Retinal pigment epithelial cell (primary cell): ENCODE data around the gene ABCA9.
"Not testable (repeated sequence)": the region's sequence is repeated elsewhere in the genome, so short reads cannot be mapped to it uniquely, and the experiment has no call there.

Experiments used
- DNase-seq: peaks from one replicate; pipeline ENCODE4 v3.0.0-alpha.2; 2010; ENCODE audit warnings: low read depth
- H3K4me3 ChIP-seq: 2 replicates; pipeline ENCODE4 v1.5.1; 2011; ENCODE audit warnings: mild to moderate bottlenecking, low read length, control low read depth, moderate library complexity
- CTCF ChIP-seq: conservative IDR thresholded peaks from 2 replicates; pipeline ENCODE4 v1.5.1; 2011; ENCODE audit warnings: low read depth, low read length, control low read depth, inconsistent platforms

Gene ABCA9

GRCh38 chr17:69075823-69076222 lies 15.1 kb upstream of the ABCA9 start:
- no peak for TF ChIP-seq CTCF
- DNase-seq: no peak

GRCh38 chr17:69073392-69073791 lies 12.7 kb upstream of the ABCA9 start:
- H3K4me3 ChIP-seq, DNase-seq: not testable (repeated sequence)

More at GRCh38 chr17:69075823-69076222, 15.1 kb upstream of the ABCA9 start:
- no peak overlapping the region for H3K4me3 ChIP-seq

GRCh38 chr17:69072803-69073256 lies 12.1 kb upstream of the ABCA9 start:
- not testable (repeated sequence) for H3K4me3 ChIP-seq, DNase-seq

GRCh38 chr17:69071233-69071586 lies 10.5 kb upstream of the ABCA9 start:
- DNase-seq, H3K4me3 ChIP-seq: not testable (repeated sequence)

GRCh38 chr17:69070378-69071232 lies 9.9 kb upstream of the ABCA9 start:
- H3K4me3 ChIP-seq, DNase-seq: not testable (repeated sequence)

- TF ChIP-seq CTCF: no peak
- H3K4me3 ChIP-seq: no peak overlapping the region
- DNase-seq: no peak
These were observed 8.6 kb upstream of the ABCA9 start for GRCh38 chr17:69069226-69069750.

GRCh38 chr17:69067274-69068047 lies 6.7 kb upstream of the ABCA9 start:
- no peak for TF ChIP-seq CTCF
- no peak for DNase-seq
- H3K4me3 ChIP-seq: no peak overlapping the region

- no peak for TF ChIP-seq CTCF
- no peak overlapping the region for H3K4me3 ChIP-seq
- no peak for DNase-seq
These were observed 5.8 kb upstream of the ABCA9 start for GRCh38 chr17:69066482-69066881.

- DNase-seq: no peak
- no peak for TF ChIP-seq CTCF
These were observed 4.4 kb upstream of the ABCA9 start for GRCh38 chr17:69065113-69065512.

More at GRCh38 chr17:69065113-69065512, 4.4 kb upstream of the ABCA9 start:
- H3K4me3 ChIP-seq: no peak overlapping the region
